Measurements from ENCODE around the gene TMEM87B. TPM values are rescaled to one million over a fixed set of nuclear protein-coding genes. Genes with fewer than 3 reads are reported as not detected.

Gene TMEM87B
- polyA plus RNA-seq, 1 donor from 2014 or later: 12.8 TPM

DNA sequence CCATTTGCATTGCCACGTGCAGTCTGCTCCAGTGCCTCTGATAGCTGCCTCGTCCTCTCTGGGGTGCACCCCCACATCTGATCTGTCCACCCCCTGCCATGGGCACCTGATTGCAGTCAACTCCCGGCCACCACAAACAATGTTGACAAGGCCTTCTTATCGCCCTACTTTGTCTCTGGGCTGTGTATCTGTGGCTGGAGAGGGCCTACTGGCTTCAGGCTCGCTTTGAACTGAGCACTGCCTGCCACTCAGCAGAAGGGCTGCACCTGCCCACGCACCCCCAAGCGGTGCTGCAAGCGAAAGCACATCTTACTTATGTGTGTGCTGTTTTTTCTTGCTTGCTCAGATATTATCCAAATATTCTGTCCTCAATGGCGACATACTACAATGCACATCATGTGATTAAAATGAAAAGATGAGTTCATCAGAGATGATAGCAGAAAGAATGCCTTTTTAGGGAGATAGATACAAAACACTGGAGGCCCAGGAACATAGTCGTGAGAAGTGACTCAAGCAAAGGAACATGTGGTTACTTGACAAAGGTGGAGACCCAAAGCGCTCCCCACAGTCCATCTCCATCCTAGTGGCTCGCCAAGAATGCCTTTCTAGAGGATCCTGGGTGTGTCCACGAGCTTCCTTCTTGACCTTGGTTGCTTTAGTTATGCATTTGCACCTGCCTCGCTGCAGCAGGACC, 111.9 kb downstream of the TMEM87B start:
- no peaks in the 10 kb centered on the region for H3K36me3 ChIP-seq (ENCODE audit: insufficient read depth, low read length)
- H3K79me2 ChIP-seq (replicated peaks; ENCODE audit: insufficient read depth, low read length): no peaks in the 10 kb centered on the region
- H3K4me3 ChIP-seq (ENCODE audit: low read length): no peak overlapping the region
- H3F3A ChIP-seq (ENCODE audit: insufficient read depth, low read length, poor library complexity, severe bottlenecking): no peaks in the 10 kb centered on the region
- no peaks in the 10 kb centered on the region for H3K9me3 ChIP-seq (ENCODE audit: low read length)
- no peaks in the 10 kb centered on the region for H4K20me1 ChIP-seq (ENCODE audit: insufficient read depth)
- H3K9ac ChIP-seq (ENCODE audit: low read length): no peak overlapping the region
- TF ChIP-seq, protein P1, sequence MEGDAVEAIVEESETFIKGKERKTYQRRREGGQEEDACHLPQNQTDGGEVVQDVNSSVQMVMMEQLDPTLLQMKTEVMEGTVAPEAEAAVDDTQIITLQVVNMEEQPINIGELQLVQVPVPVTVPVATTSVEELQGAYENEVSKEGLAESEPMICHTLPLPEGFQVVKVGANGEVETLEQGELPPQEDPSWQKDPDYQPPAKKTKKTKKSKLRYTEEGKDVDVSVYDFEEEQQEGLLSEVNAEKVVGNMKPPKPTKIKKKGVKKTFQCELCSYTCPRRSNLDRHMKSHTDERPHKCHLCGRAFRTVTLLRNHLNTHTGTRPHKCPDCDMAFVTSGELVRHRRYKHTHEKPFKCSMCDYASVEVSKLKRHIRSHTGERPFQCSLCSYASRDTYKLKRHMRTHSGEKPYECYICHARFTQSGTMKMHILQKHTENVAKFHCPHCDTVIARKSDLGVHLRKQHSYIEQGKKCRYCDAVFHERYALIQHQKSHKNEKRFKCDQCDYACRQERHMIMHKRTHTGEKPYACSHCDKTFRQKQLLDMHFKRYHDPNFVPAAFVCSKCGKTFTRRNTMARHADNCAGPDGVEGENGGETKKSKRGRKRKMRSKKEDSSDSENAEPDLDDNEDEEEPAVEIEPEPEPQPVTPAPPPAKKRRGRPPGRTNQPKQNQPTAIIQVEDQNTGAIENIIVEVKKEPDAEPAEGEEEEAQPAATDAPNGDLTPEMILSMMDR (IDR thresholded peaks at IDR 0.05; ENCODE audit: poor library complexity, severe bottlenecking): no peak
- TF ChIP-seq MXI1 (conservative IDR thresholded peaks at IDR 0.05; ENCODE audit: poor library complexity, severe bottlenecking): no peak
- no peak for TF ChIP-seq EZH2 (IDR thresholded peaks at IDR 0.05; ENCODE audit: borderline replicate concordance, insufficient read depth, low read length, poor library complexity, severe bottlenecking)
- TF ChIP-seq TAF1 (IDR thresholded peaks at IDR 0.05; ENCODE audit: low read depth): no peak
- no peak for TF ChIP-seq RAD21 (conservative IDR thresholded peaks at IDR 0.05)
- TF ChIP-seq SMC3 (conservative IDR thresholded peaks at IDR 0.05; ENCODE audit: poor library complexity): no peak
- TF ChIP-seq EP300 (conservative IDR thresholded peaks at IDR 0.05; ENCODE audit: poor library complexity, severe bottlenecking): no peak
- TF ChIP-seq, protein P2, sequence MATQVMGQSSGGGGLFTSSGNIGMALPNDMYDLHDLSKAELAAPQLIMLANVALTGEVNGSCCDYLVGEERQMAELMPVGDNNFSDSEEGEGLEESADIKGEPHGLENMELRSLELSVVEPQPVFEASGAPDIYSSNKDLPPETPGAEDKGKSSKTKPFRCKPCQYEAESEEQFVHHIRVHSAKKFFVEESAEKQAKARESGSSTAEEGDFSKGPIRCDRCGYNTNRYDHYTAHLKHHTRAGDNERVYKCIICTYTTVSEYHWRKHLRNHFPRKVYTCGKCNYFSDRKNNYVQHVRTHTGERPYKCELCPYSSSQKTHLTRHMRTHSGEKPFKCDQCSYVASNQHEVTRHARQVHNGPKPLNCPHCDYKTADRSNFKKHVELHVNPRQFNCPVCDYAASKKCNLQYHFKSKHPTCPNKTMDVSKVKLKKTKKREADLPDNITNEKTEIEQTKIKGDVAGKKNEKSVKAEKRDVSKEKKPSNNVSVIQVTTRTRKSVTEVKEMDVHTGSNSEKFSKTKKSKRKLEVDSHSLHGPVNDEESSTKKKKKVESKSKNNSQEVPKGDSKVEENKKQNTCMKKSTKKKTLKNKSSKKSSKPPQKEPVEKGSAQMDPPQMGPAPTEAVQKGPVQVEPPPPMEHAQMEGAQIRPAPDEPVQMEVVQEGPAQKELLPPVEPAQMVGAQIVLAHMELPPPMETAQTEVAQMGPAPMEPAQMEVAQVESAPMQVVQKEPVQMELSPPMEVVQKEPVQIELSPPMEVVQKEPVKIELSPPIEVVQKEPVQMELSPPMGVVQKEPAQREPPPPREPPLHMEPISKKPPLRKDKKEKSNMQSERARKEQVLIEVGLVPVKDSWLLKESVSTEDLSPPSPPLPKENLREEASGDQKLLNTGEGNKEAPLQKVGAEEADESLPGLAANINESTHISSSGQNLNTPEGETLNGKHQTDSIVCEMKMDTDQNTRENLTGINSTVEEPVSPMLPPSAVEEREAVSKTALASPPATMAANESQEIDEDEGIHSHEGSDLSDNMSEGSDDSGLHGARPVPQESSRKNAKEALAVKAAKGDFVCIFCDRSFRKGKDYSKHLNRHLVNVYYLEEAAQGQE (IDR thresholded peaks at IDR 0.05; ENCODE audit: borderline replicate concordance): no peak
- TF ChIP-seq POLR2AphosphoS5 (IDR thresholded peaks at IDR 0.05): no peak
- H2AFZ ChIP-seq (ENCODE audit: low read depth, low read length): no peak overlapping the region
- H3K4me2 ChIP-seq (ENCODE audit: low read length): no peak overlapping the region
- H3K27ac ChIP-seq (ENCODE audit: low read length): no peak overlapping the region
- H3K9me2 ChIP-seq (ENCODE audit: insufficient read depth, low read length): no peaks in the 10 kb centered on the region
- no peaks in the 10 kb centered on the region for H3K27me3 ChIP-seq (ENCODE audit: insufficient read depth, low read depth, low read length)

DNA sequence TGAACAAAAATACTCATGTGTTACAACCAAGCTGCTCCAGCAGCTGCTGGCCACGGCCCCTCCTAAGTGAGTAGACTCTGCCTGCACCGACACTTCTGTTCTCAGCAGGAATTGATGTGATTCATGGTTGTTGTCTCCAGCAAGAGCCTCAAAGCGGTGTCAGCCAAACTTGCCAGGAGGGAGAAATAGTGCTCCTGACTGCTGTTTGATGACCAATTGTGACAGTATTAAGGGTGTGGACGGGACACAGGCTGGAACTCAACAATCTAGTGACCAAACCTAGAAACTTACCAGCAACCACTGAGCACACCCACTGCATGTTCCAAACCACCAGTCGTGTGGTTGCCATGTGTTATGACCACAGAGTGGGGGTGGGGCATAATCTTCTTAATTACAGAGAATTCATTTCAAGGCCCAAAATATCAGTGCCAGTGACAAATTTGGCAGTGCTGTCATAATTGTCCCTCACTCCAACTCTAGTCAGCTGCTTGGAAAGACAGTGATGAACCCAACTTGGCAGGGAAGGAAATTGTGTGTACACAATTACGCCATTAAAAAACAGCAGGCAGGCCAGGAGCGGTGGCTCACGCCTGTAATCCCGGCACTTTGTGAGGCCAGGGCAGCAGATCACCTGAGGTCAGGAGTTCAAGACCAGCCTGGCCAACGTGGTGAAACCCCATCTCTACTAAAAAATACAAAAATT, 113.5 kb downstream of the TMEM87B start:
- no peak overlapping the region for H3K4me2 ChIP-seq (ENCODE audit: low read length)
- H3K9me2 ChIP-seq (ENCODE audit: insufficient read depth, low read length): no peaks in the 10 kb centered on the region
- H3F3A ChIP-seq (ENCODE audit: insufficient read depth, low read length, poor library complexity, severe bottlenecking): no peaks in the 10 kb centered on the region
- TF ChIP-seq POLR2AphosphoS5 (IDR thresholded peaks at IDR 0.05) (no peak), RAD21 (conservative IDR thresholded peaks at IDR 0.05) (no peak), EZH2 (IDR thresholded peaks at IDR 0.05; ENCODE audit: borderline replicate concordance, insufficient read depth, low read length, poor library complexity, severe bottlenecking) (no peak), EP300 (conservative IDR thresholded peaks at IDR 0.05; ENCODE audit: poor library complexity, severe bottlenecking) (no peak), MXI1 (conservative IDR thresholded peaks at IDR 0.05; ENCODE audit: poor library complexity, severe bottlenecking) (no peak), TAF1 (IDR thresholded peaks at IDR 0.05; ENCODE audit: low read depth) (no peak)
- TF ChIP-seq, protein P2 (IDR thresholded peaks at IDR 0.05; ENCODE audit: borderline replicate concordance): no peak
- TF ChIP-seq, protein P1 (IDR thresholded peaks at IDR 0.05; ENCODE audit: poor library complexity, severe bottlenecking): no peak
- no peaks in the 10 kb centered on the region for H3K79me2 ChIP-seq (replicated peaks; ENCODE audit: insufficient read depth, low read length)
- H4K20me1 ChIP-seq (ENCODE audit: insufficient read depth): no peaks in the 10 kb centered on the region
- no peaks in the 10 kb centered on the region for H3K36me3 ChIP-seq (ENCODE audit: insufficient read depth, low read length)
- H3K27ac ChIP-seq (ENCODE audit: low read length): no peak overlapping the region
- no peak overlapping the region for H3K9ac ChIP-seq (ENCODE audit: low read length)
- no peak overlapping the region for H2AFZ ChIP-seq (ENCODE audit: low read depth, low read length)
- no peaks in the 10 kb centered on the region for H3K9me3 ChIP-seq (ENCODE audit: low read length)
- no peaks in the 10 kb centered on the region for H3K27me3 ChIP-seq (ENCODE audit: insufficient read depth, low read depth, low read length)
- no peak overlapping the region for H3K4me3 ChIP-seq (ENCODE audit: low read length)

Measured in neural cell (in vitro differentiated cells).